ENCODE data around the gene TSPAN15.

TSPAN15 gene

GRCh38 chr10:69495666-69496065 is 44.4 kb downstream of the TSPAN15 start:
- Histone ChIP-seq H3K9me3 (ENCODE audit: severe bottlenecking) (no peaks in the 10 kb centered on the region), H3K4me1 (ENCODE audit: insufficient read depth, poor library complexity, severe bottlenecking) (no peaks in the 10 kb centered on the region), H3K27me3 (ENCODE audit: insufficient read depth, poor library complexity, severe bottlenecking) (no peaks in the 10 kb centered on the region), H3K36me3 (ENCODE audit: low read depth) (no peaks in the 10 kb centered on the region), H3K27ac (ENCODE audit: poor library complexity, severe bottlenecking) (no peak overlapping the region), H3K4me3 (ENCODE audit: severe bottlenecking) (no peak overlapping the region)
- TF ChIP-seq, protein P1, sequence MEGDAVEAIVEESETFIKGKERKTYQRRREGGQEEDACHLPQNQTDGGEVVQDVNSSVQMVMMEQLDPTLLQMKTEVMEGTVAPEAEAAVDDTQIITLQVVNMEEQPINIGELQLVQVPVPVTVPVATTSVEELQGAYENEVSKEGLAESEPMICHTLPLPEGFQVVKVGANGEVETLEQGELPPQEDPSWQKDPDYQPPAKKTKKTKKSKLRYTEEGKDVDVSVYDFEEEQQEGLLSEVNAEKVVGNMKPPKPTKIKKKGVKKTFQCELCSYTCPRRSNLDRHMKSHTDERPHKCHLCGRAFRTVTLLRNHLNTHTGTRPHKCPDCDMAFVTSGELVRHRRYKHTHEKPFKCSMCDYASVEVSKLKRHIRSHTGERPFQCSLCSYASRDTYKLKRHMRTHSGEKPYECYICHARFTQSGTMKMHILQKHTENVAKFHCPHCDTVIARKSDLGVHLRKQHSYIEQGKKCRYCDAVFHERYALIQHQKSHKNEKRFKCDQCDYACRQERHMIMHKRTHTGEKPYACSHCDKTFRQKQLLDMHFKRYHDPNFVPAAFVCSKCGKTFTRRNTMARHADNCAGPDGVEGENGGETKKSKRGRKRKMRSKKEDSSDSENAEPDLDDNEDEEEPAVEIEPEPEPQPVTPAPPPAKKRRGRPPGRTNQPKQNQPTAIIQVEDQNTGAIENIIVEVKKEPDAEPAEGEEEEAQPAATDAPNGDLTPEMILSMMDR (IDR thresholded peaks at IDR 0.05; ENCODE audit: poor library complexity, severe bottlenecking), result no peak
- no peak for DNase-seq (ENCODE audit: low spot score)
- no peak for ATAC-seq (ENCODE audit: low read depth)

- Histone ChIP-seq H3K9me3 (ENCODE audit: severe bottlenecking) (no peaks in the 10 kb centered on the region), H3K36me3 (ENCODE audit: low read depth) (no peaks in the 10 kb centered on the region), H3K4me3 (ENCODE audit: severe bottlenecking) (no peak overlapping the region), H3K27me3 (ENCODE audit: insufficient read depth, poor library complexity, severe bottlenecking) (no peaks in the 10 kb centered on the region), H3K27ac (ENCODE audit: poor library complexity, severe bottlenecking) (no peak overlapping the region), H3K4me1 (ENCODE audit: insufficient read depth, poor library complexity, severe bottlenecking) (no peaks in the 10 kb centered on the region)
- TF ChIP-seq, protein P1 (IDR thresholded peaks at IDR 0.05; ENCODE audit: poor library complexity, severe bottlenecking), result no peak
- ATAC-seq (ENCODE audit: low read depth) (no peak), DNase-seq (ENCODE audit: low spot score) (no peak)
Measured at GRCh38 chr10:69496352-69497230, 45.3 kb downstream of the TSPAN15 start.

DNA sequence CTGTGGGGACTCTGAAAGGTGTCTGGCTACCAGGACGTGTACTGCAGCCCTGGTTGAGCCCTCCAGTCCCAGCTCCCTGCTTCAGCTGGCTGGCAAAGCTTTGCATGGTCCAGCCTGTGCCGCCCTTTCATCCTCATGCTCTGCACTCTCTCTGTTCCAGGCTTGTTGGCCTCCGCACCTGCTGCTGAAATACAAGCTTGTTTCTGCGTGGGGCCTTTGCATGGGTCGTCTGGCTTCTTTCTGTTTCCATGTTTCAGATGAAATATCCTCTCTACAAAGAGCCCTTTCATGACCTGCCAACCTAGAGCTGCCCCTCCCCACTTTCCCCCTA is 45.9 kb downstream of the TSPAN15 start:
- H3K27ac ChIP-seq (ENCODE audit: poor library complexity, severe bottlenecking), result no peak overlapping the region
- H3K36me3 ChIP-seq (ENCODE audit: low read depth), result no peaks in the 10 kb centered on the region
- H3K4me1 ChIP-seq (ENCODE audit: insufficient read depth, poor library complexity, severe bottlenecking), result no peaks in the 10 kb centered on the region
- H3K27me3 ChIP-seq (ENCODE audit: insufficient read depth, poor library complexity, severe bottlenecking), result no peaks in the 10 kb centered on the region
- H3K9me3 ChIP-seq (ENCODE audit: severe bottlenecking), result no peaks in the 10 kb centered on the region
- DNase-seq (ENCODE audit: low spot score), result no peak
- TF ChIP-seq, protein P1 (IDR thresholded peaks at IDR 0.05; ENCODE audit: poor library complexity, severe bottlenecking), result no peak
- H3K4me3 ChIP-seq (ENCODE audit: severe bottlenecking), result no peak overlapping the region
- ATAC-seq (ENCODE audit: low read depth), result no peak

DNA sequence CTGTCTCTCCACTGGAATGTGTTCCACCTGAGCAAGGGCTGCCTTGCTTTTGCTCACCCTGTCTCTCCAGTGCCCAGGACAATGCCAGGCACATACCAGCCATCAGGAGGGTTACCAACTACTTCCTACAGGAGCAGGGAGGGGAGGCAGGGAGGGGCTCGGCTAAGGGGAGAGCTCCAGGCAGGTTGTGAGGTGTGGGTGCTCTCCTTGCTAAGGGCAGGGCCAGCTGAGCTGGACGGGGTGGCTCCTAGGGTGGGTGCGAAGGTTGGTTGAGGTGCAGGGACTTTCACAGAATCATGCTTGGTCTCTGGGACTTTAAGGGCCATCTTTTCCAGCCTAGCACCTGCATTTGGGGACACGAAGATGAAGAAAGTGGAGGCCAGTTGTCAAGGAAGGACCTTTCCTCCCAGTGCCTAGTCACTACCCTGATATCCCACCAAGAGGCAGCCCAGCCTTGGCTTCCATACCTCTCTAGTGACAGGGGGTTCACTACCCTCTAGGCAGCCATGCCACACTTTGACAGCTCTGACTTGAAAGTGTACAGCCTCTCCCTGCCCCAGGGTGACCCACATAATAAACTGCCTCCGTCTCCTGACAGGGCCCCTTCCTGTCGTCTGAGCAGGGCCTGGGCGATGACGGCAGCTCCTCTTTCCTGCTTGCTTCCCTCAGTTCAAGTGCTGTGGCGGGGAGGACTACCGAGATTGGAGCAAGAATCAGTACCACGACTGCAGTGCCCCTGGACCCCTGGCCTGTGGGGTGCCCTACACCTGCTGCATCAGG is 46.5 kb downstream of the TSPAN15 start:
- Histone ChIP-seq H3K4me3 (ENCODE audit: severe bottlenecking) (no peak overlapping the region), H3K27me3 (ENCODE audit: insufficient read depth, poor library complexity, severe bottlenecking) (no peaks in the 10 kb centered on the region), H3K36me3 (ENCODE audit: low read depth) (no peaks in the 10 kb centered on the region), H3K27ac (ENCODE audit: poor library complexity, severe bottlenecking) (no peak overlapping the region), H3K4me1 (ENCODE audit: insufficient read depth, poor library complexity, severe bottlenecking) (no peaks in the 10 kb centered on the region), H3K9me3 (ENCODE audit: severe bottlenecking) (no peaks in the 10 kb centered on the region)
- DNase-seq (ENCODE audit: low spot score) (no peak), ATAC-seq (ENCODE audit: low read depth) (no peak)
- TF ChIP-seq, protein P1 (IDR thresholded peaks at IDR 0.05; ENCODE audit: poor library complexity, severe bottlenecking), result no peak
